Measurements from ENCODE around the gene AAK1.

GRCh38 chr2:69616755-69617154 lies 26.8 kb downstream of the AAK1 start:
- TF ChIP-seq, protein P1, sequence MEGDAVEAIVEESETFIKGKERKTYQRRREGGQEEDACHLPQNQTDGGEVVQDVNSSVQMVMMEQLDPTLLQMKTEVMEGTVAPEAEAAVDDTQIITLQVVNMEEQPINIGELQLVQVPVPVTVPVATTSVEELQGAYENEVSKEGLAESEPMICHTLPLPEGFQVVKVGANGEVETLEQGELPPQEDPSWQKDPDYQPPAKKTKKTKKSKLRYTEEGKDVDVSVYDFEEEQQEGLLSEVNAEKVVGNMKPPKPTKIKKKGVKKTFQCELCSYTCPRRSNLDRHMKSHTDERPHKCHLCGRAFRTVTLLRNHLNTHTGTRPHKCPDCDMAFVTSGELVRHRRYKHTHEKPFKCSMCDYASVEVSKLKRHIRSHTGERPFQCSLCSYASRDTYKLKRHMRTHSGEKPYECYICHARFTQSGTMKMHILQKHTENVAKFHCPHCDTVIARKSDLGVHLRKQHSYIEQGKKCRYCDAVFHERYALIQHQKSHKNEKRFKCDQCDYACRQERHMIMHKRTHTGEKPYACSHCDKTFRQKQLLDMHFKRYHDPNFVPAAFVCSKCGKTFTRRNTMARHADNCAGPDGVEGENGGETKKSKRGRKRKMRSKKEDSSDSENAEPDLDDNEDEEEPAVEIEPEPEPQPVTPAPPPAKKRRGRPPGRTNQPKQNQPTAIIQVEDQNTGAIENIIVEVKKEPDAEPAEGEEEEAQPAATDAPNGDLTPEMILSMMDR (IDR thresholded peaks at IDR 0.05): no peak
- TF ChIP-seq POLR2A (IDR thresholded peaks at IDR 0.05) (no peak), POLR2AphosphoS5 (IDR thresholded peaks at IDR 0.05) (no peak)

Data from breast epithelium (tissue), 3 donors.